Left renal cortex interstitium (tissue), 4 donors: ENCODE measurements around the gene COPZ1. TPM values are rescaled to one million over a fixed set of nuclear protein-coding genes. Genes with fewer than 3 reads are reported as not detected.

ENCODE experiments used
- DNase-seq, 4 donors: peaks; one replicate each; pipeline ENCODE4 v3.0.0-alpha.2; 2013; ENCODE audit warnings: low read depth in 4 of 4, low spot score in 2 of 4, missing footprints in 1 of 4
- polyA plus RNA-seq, 4 donors: library from polyadenylated mRNA; unstranded; fragments of 120-200 nt; gene quantifications; one replicate each; pipeline ENCODE4 v1.2.1, GENCODE V29; 2013; ENCODE audit not compliant: insufficient read length in 4 of 4

COPZ1 gene
- polyA plus RNA-seq, 4 donors, result 184 to 242 (median 222) TPM

GRCh38 chr12:54390668-54391551 lies 66.0 kb downstream of the COPZ1 start:
- DNase-seq, result no peak

- DNase-seq, result no peak
Observed at GRCh38 chr12:54392485-54393206, 67.7 kb downstream of the COPZ1 start.

GRCh38 chr12:54393207-54393609 lies 68.3 kb downstream of the COPZ1 start:
- no peak for DNase-seq

GRCh38 chr12:54393743-54394142 lies 68.8 kb downstream of the COPZ1 start:
- no peak for DNase-seq

GRCh38 chr12:54394281-54394719 lies 69.4 kb downstream of the COPZ1 start:
- DNase-seq, result no peak

GRCh38 chr12:54394986-54395385 lies 70.1 kb downstream of the COPZ1 start:
- DNase-seq, result no peak

- no peak for DNase-seq
Observed at GRCh38 chr12:54395545-54395944, 70.6 kb downstream of the COPZ1 start.

GRCh38 chr12:54397157-54397556 lies 72.2 kb downstream of the COPZ1 start:
- DNase-seq, result no peak

GRCh38 chr12:54398218-54398617 lies 73.3 kb downstream of the COPZ1 start:
- no peak for DNase-seq

GRCh38 chr12:54398995-54399793 lies 74.3 kb downstream of the COPZ1 start:
- peak in 1 of 4 donors; percentile 85 for DNase-seq

GRCh38 chr12:54401119-54401518 lies 76.2 kb downstream of the COPZ1 start:
- no peak for DNase-seq

Other genes with a start within 250 kb of the COPZ1 start
- gene SMUG1, start 136.1 kb upstream of the COPZ1 start, polyA plus RNA-seq, result 10 to 100 TPM; 30.8 to 43.3 (median 37.1) TPM
- gene CBX5, start 45.0 kb upstream of the COPZ1 start, polyA plus RNA-seq, result 100 to 1,000 TPM; 106 to 135 (median 121) TPM
- gene HNRNPA1, start 44.4 kb upstream of the COPZ1 start, polyA plus RNA-seq, result 1,000 to 10,000 TPM; 3,115 to 3,766 (median 3,436) TPM
- 1 to 10 TPM; 2.2 to 4.5 (median 2.7) TPM for gene NFE2, start 24.1 kb upstream of the COPZ1 start, polyA plus RNA-seq
- gene GPR84, start 39.4 kb downstream of the COPZ1 start, polyA plus RNA-seq, result under 1 TPM in 3 of 4 donors, not detected in 1; 0.18 to 0.24 (median 0.24) TPM
- gene ZNF385A, start 59.6 kb downstream of the COPZ1 start, polyA plus RNA-seq, result 10 to 100 TPM in 3 of 4 donors, 1 to 10 TPM in 1; 8.6 to 16.2 (median 13.3) TPM
- 10 to 100 TPM; 39.9 to 44.2 (median 43.7) TPM for gene ITGA5, start 94.1 kb downstream of the COPZ1 start, polyA plus RNA-seq
- gene GTSF1, start 148.5 kb downstream of the COPZ1 start, polyA plus RNA-seq, result under 1 TPM in 1 of 4 donors, not detected in 3; 0.22 TPM
- 1 to 10 TPM; 2.9 to 3.7 (median 3.4) TPM for gene NCKAP1L, start 172.6 kb downstream of the COPZ1 start, polyA plus RNA-seq
- 10 to 100 TPM in 2 of 4 donors, 1 to 10 TPM in 2; 7.8 to 11.3 (median 10.4) TPM for gene PDE1B, start 224.5 kb downstream of the COPZ1 start, polyA plus RNA-seq